Regular cardiac myocyte (primary cell): Measurements from ENCODE around the gene PSMD14. TPM values are rescaled to one million over a fixed set of nuclear protein-coding genes. Genes with fewer than 3 reads are reported as not detected.

ENCODE experiments used
- total RNA-seq: library from RNA; depleted of rRNA; stranded (reverse); fragments of >200 nt; gene quantifications from 2 replicates; pipeline ENCODE4 v1.2.3, GENCODE V29; 2014

Gene PSMD14
- 101 and 150 TPM in 2 replicates for total RNA-seq

DNA sequence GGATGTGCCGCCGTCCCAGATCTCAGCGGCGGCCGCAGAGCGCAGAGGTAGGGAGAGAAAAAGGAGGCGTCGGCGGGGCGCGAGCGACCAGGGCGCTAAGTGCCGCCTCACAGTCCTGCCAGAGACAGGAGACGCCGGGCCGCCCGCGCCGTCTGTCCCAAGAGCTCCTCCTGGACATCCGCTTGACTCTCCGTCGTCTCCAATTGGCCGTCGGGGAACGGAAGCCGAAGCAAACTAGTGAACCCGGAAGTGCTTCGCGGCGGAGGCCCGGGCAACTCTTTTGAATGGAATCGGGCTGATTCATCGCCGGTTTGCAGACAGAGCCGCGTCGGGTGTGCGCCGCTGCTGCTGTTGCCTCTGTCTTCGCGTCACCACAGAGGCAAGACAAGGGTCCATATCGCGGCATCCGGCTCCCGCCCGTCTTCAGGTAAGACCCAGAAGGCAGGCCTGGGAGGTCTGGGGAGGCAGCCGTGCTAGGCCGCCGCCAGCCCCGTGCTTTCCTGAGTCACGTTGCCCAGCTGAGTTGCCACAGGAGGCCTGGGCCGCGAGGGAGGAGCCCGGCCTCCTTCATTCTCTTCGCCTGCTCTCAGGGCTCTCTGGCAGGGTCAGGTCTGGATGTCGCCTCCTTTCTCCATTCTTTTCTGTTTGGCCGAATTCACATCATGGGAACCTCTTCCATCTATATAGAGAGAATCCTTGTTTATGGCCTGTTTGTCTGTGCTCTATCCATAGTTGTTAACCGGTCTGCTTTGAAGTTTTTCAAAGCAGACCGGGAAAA is at the start of gene PSMD14:
TSS of gene PSMD14 (plus strand) at position 248 of the 778 bp plus-strand sequence. CDS start 10,401 bp downstream, outside the sequence.

DNA sequence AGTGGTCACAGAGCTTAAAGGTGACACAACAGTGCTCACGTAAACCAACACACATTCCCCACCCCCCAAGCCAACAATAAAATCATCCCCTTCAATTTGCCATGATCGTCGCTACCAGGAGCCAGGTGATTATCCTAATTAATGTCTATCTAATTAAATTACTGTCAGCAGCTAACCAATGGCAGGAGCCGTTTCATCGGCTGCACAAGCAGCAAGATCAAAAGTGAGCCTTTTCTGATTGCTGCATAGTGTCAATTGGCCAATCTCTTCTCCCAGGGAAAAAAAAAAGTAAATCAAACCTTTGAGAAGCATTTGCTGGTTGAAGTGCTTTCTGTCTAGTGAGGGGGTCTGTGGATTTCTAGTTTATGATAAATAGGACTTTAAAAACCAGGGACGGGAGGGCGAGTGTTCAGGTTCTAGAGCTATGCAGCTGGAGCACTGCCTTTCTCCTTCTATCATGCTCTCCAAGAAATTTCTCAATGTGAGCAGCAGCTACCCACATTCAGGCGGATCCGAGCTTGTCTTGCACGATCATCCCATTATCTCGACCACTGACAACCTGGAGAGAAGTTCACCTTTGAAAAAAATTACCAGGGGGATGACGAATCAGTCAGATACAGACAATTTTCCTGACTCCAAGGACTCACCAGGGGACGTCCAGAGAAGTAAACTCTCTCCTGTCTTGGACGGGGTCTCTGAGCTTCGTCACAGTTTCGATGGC is 107.9 kb downstream of the PSMD14 start, which contains the start of gene TBR1:
TSS of gene TBR1 (plus strand) at position 311 of the 721 bp plus-strand sequence. CDS start at position 425, 114 bp downstream.

Other genes starting within 250 kb of the PSMD14 start
- gene TANK, start 148.0 kb upstream of the PSMD14 start, total RNA-seq: 69.6 and 82.6 TPM in 2 replicates
- gene TBR1, start 107.9 kb downstream of the PSMD14 start, total RNA-seq: under 0.01 TPM in 1 of 2 replicates, not detected in the other